ENCODE measurements around the gene TMEM131. TPM values are rescaled to one million over a fixed set of nuclear protein-coding genes. Genes with fewer than 3 reads are reported as not detected.

The TMEM131 gene
- total RNA-seq, 1 experiment from 2014 or later: 21.9 TPM

GRCh38 chr2:98020516-98020915, 24.8 kb upstream of the TMEM131 start:
- peaks cover 23% of the 10 kb centered on the region for H3K9me3 Mint-ChIP-seq
- H3K27me3 Mint-ChIP-seq (ENCODE audit: low read depth): no peaks in the 10 kb centered on the region; the same call in 1 of the 2 replicates
- TF ChIP-seq ZNF121 (CRISPR knock-in tag; IDR thresholded peaks at IDR 0.05): no peak
- no peak for TF ChIP-seq RELA (CRISPR knock-in tag; IDR thresholded peaks at IDR 0.05; ENCODE audit: borderline replicate concordance)
- no peak for TF ChIP-seq SMAD3 (CRISPR knock-in tag; IDR thresholded peaks at IDR 0.05; ENCODE audit: borderline replicate concordance)
- TF ChIP-seq ESRRA (CRISPR knock-in tag; IDR thresholded peaks at IDR 0.05; ENCODE audit: borderline replicate concordance): no peak
- TF ChIP-seq SP1 (CRISPR knock-in tag; conservative IDR thresholded peaks at IDR 0.05): no peak
- no peak for TF ChIP-seq ZNF317 (CRISPR knock-in tag; IDR thresholded peaks at IDR 0.05; ENCODE audit: borderline replicate concordance, low read depth)
- TF ChIP-seq TCF7 (CRISPR knock-in tag; IDR thresholded peaks at IDR 0.05; ENCODE audit: low read depth): no peak
- TF ChIP-seq E2F4 (CRISPR knock-in tag; IDR thresholded peaks at IDR 0.05; ENCODE audit: borderline replicate concordance, low read depth): no peak
- no peak for TF ChIP-seq STAT6 (CRISPR knock-in tag; conservative IDR thresholded peaks at IDR 0.05; ENCODE audit: low read depth)
- TF ChIP-seq ZNF263 (CRISPR knock-in tag; IDR thresholded peaks at IDR 0.05; ENCODE audit: low read depth): no peak
- TF ChIP-seq ZBTB21 (CRISPR knock-in tag; IDR thresholded peaks at IDR 0.05; ENCODE audit: borderline replicate concordance): no peak
- no peak for TF ChIP-seq KAT7 (CRISPR knock-in tag; IDR thresholded peaks at IDR 0.05; ENCODE audit: borderline replicate concordance)
- no peak for TF ChIP-seq ZSCAN18 (CRISPR knock-in tag; IDR thresholded peaks at IDR 0.05)
- no peak for TF ChIP-seq NR2C2 (CRISPR knock-in tag; IDR thresholded peaks at IDR 0.05)
- TF ChIP-seq NFATC4 (CRISPR knock-in tag; IDR thresholded peaks at IDR 0.05): no peak
- no peak for TF ChIP-seq AR (CRISPR knock-in tag; IDR thresholded peaks at IDR 0.05)
- no peak for TF ChIP-seq GTF2I (CRISPR knock-in tag; conservative IDR thresholded peaks at IDR 0.05)
- no peak overlapping the region for H3K27ac Mint-ChIP-seq
- POLR2A ChIA-PET: no interaction called here
- CTCF ChIA-PET: no interaction called here
- DNase-seq (ENCODE audit: low spot score) (no peak), ATAC-seq (no peak)
- H3K4me3 Mint-ChIP-seq: no peak overlapping the region
- no peaks in the 10 kb centered on the region; the same call in 1 of the 2 replicates for H3K36me3 Mint-ChIP-seq
- H3K4me1 Mint-ChIP-seq: no peaks in the 10 kb centered on the region

GRCh38 chr2:98016908-98017670, 21.3 kb upstream of the TMEM131 start:
- DNase-seq (ENCODE audit: low spot score) (no peak), ATAC-seq (no peak)
- CTCF ChIA-PET: no interaction called here
- peaks cover under 1% of the 10 kb centered on the region for H3K9me3 Mint-ChIP-seq
- no peaks in the 10 kb centered on the region; the same call in 1 of the 2 replicates for H3K27me3 Mint-ChIP-seq (ENCODE audit: low read depth)
- no peaks in the 10 kb centered on the region for H3K36me3 Mint-ChIP-seq
- POLR2A ChIA-PET: no interaction called here
- no peak overlapping the region for H3K27ac Mint-ChIP-seq
- H3K4me3 Mint-ChIP-seq: no peak overlapping the region
- no peaks in the 10 kb centered on the region for H3K4me1 Mint-ChIP-seq
- no peak for TF ChIP-seq PRRX2 (CRISPR knock-in tag; IDR thresholded peaks at IDR 0.05)
- TF ChIP-seq EMX1 (CRISPR knock-in tag; IDR thresholded peaks at IDR 0.05): no peak
- no peak for TF ChIP-seq AFF4 (CRISPR knock-in tag; IDR thresholded peaks at IDR 0.05; ENCODE audit: borderline replicate concordance)
- no peak for TF ChIP-seq CBFB (CRISPR knock-in tag; IDR thresholded peaks at IDR 0.05; ENCODE audit: low read depth)
- TF ChIP-seq GABPB1 (CRISPR knock-in tag; IDR thresholded peaks at IDR 0.05): no peak
- TF ChIP-seq JUN (CRISPR knock-in tag; IDR thresholded peaks at IDR 0.05): no peak

Data from WTC11 (cell line).